DOHH2 (cell line): ENCODE results near the gene EEF1AKMT3.

Experiments
- H3F3A ChIP-seq: fragments of 200-600 bp; sonication (generic), shearing (Covaris generic); 2 replicates; pipeline ENCODE4 v1.6.0; 2016; ENCODE audit warnings: antibody characterized with exemption, mild to moderate bottlenecking; ENCODE audit not compliant: control insufficient read depth, insufficient read depth
- H3K27ac ChIP-seq: fragments of 200-600 bp; sonication (generic); 2 replicates; pipeline ENCODE4 v1.5.1; 2014; ENCODE audit warnings: low read depth, mild to moderate bottlenecking, low read length, moderate library complexity
- H3K27me3 ChIP-seq: fragments of 200-600 bp; sonication (generic); 2 replicates; pipeline ENCODE4 v1.6.1; 2014; ENCODE audit warnings: mild to moderate bottlenecking, low read length, mixed read lengths; ENCODE audit not compliant: control insufficient read depth
- H3K36me3 ChIP-seq: fragments of 200-600 bp; sonication (generic); 2 replicates; pipeline ENCODE4 v1.6.1; 2014; ENCODE audit warnings: mild to moderate bottlenecking, low read length, moderate library complexity, mixed read lengths; ENCODE audit not compliant: control insufficient read depth
- H3K4me1 ChIP-seq: fragments of 200-600 bp; sonication (generic); 2 replicates; pipeline ENCODE4 v1.6.1; 2014; ENCODE audit warnings: mild to moderate bottlenecking, low read length, mixed read lengths; ENCODE audit not compliant: control insufficient read depth
- H3K4me2 ChIP-seq: fragments of 200-600 bp; sonication (generic); 2 replicates; pipeline ENCODE4 v1.6.0; 2014; ENCODE audit warnings: mild to moderate bottlenecking, low read length, moderate library complexity
- H3K4me3 ChIP-seq: fragments of 200-600 bp; sonication (generic); 2 replicates; pipeline ENCODE4 v1.5.1; 2014; ENCODE audit warnings: mild to moderate bottlenecking, low read length, mixed read lengths
- H3K79me2 ChIP-seq: fragments of 200-600 bp; sonication (generic); 2 replicates; pipeline ENCODE4 v1.6.1; 2014; ENCODE audit warnings: mild to moderate bottlenecking, low read length, mixed read lengths; ENCODE audit not compliant: control insufficient read depth
- H3K9me2 ChIP-seq: fragments of 200-600 bp; sonication (generic); replicated peaks from 2 replicates; pipeline ENCODE4 v1.6.1; 2014; ENCODE audit warnings: mild to moderate bottlenecking, low read length, mixed read lengths; ENCODE audit not compliant: control insufficient read depth
- H3K9me3 ChIP-seq: fragments of 200-600 bp; sonication (generic); 2 replicates; pipeline ENCODE4 v1.6.1; 2014; ENCODE audit warnings: antibody characterized with exemption, low read length, mixed read lengths; ENCODE audit not compliant: control insufficient read depth, insufficient read depth
- H4K20me1 ChIP-seq: fragments of 200-600 bp; sonication (generic); 2 replicates; pipeline ENCODE4 v1.6.0; 2014; ENCODE audit warnings: low read depth, mild to moderate bottlenecking, antibody characterized with exemption, low read length, moderate library complexity; ENCODE audit not compliant: control insufficient read depth, insufficient read depth
- CTCF ChIP-seq: fragments of 200-600 bp; sonication (generic); IDR thresholded peaks from one replicate; pipeline ENCODE4 v1.5.1; 2014; ENCODE audit warnings: antibody characterized with exemption, mild to moderate bottlenecking, low read depth, low read length; ENCODE audit not compliant: poor library complexity, severe bottlenecking
- EZH2phosphoT487 ChIP-seq: fragments of 200-600 bp; sonication (generic); IDR thresholded peaks from 2 replicates; pipeline ENCODE4 v1.6.1; 2017; ENCODE audit warnings: borderline replicate concordance, mild to moderate bottlenecking, antibody characterized with exemption, low read length, moderate library complexity, mixed read lengths

The EEF1AKMT3 gene

GRCh38 chr12:57829025-57829777 lies 56.8 kb downstream of the EEF1AKMT3 start:
- peaks cover 19% of the 10 kb centered on the region for H3K4me1 ChIP-seq
- no peak overlapping the region for H3K4me3 ChIP-seq
- no peaks in the 10 kb centered on the region for H3K27me3 ChIP-seq
- no peak overlapping the region for H3K4me2 ChIP-seq
- no peaks in the 10 kb centered on the region for H3F3A ChIP-seq
- peaks cover 5% of the 10 kb centered on the region; the same call in 1 of the 2 replicates for H4K20me1 ChIP-seq
- peaks cover 42% of the 10 kb centered on the region for H3K36me3 ChIP-seq
- no peaks in the 10 kb centered on the region for H3K9me3 ChIP-seq
- no peaks in the 10 kb centered on the region for H3K9me2 ChIP-seq
- no peak overlapping the region for H3K27ac ChIP-seq
- H3K79me2 ChIP-seq = peaks cover 30% of the 10 kb centered on the region
- no peak for TF ChIP-seq CTCF
- no peak for TF ChIP-seq EZH2phosphoT487

DNA sequence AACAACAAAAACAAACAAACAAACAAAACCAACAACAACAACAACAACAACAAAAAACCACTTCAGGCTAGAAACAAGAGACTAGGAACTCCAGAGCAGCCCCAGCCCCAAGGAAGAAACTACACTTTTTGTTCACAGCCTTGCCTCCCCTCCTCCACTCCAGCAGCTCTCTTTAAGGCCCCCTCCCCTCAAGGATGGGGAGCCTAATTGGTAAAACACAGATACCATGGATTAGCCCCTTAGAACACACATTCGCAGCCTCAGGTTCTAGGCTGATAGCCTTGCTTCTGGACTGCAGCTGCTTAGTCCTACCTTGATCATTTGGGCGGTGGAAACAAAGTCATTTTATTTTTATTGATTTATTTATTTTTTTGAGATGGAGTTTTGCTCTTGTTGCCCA lies 58.0 kb downstream of the EEF1AKMT3 start:
- no peaks in the 10 kb centered on the region for H3K9me3 ChIP-seq
- H3K27me3 ChIP-seq = no peaks in the 10 kb centered on the region
- no peak overlapping the region for H3K27ac ChIP-seq
- H3K4me3 ChIP-seq = no peak overlapping the region
- no peaks in the 10 kb centered on the region for H3F3A ChIP-seq
- peaks cover 8% of the 10 kb centered on the region; the same call in 1 of the 2 replicates for H4K20me1 ChIP-seq
- no peaks in the 10 kb centered on the region for H3K9me2 ChIP-seq
- H3K36me3 ChIP-seq = peaks cover 32% of the 10 kb centered on the region
- H3K4me2 ChIP-seq = no peak overlapping the region
- TF ChIP-seq CTCF (no peak), EZH2phosphoT487 (no peak)
- H3K4me1 ChIP-seq = peaks cover 31% of the 10 kb centered on the region
- H3K79me2 ChIP-seq = peaks cover 39% of the 10 kb centered on the region
